Right lobe of liver (tissue), 6 donors: ENCODE data around the gene UNC80. TPM values are rescaled to one million over a fixed set of nuclear protein-coding genes. Genes with fewer than 3 reads are reported as not detected.

Experiments used
- ATAC-seq, 4 donors: fragments of 200-7000 bp; cut with Tn5 transposase; one replicate each; pipeline ENCODE4 v1.9.1; 2020; ENCODE audit warnings: mild to moderate bottlenecking in 4 of 4, moderate library complexity in 4 of 4
- DNase-seq, 3 donors: peaks; one replicate each; pipeline ENCODE4 v3.0.0-alpha.2; 2020
- H3K27ac ChIP-seq, 3 donors: fragments of 200-600 bp; one replicate each; pipeline ENCODE4 v1.8.0; 2022
- H3K27me3 ChIP-seq, 2 donors: fragments of 200-600 bp; one replicate each; pipeline ENCODE4 v1.8.0; 2022
- H3K36me3 ChIP-seq, 4 donors: fragments of 200-600 bp; sonication (generic) in 1 of 4; one replicate each; pipeline versions ENCODE4 v1.5.1 to v1.8.0; 2017 to 2022; ENCODE audit warnings: control low read depth in 1 of 4
- H3K4me1 ChIP-seq, 4 donors: fragments of 200-600 bp; sonication (generic) in 1 of 4; one replicate each; pipeline versions ENCODE4 v1.5.1 to v1.8.0; 2017 to 2022; ENCODE audit warnings: control low read depth in 1 of 4
- H3K4me3 ChIP-seq, 3 donors: fragments of 200-600 bp; one replicate each; pipeline ENCODE4 v1.8.0; 2022
- H3K9me3 ChIP-seq, 4 donors: fragments of 200-600 bp; sonication (generic) in 1 of 4; one replicate each; pipeline versions ENCODE4 v1.5.1 to v1.8.0; 2017 to 2022; ENCODE audit warnings: control low read depth in 1 of 4
- CTCF ChIP-seq, 4 donors: fragments of 200-600 bp in 3 of 4; fragments of 450-650 bp in 1 of 4; IDR thresholded peaks; one replicate each; pipeline versions ENCODE4 v1.5.1 to v1.8.0; 2016 to 2022; ENCODE audit warnings: antibody characterized with exemption in 4 of 4, mild to moderate bottlenecking in 2 of 4
- POLR2A ChIP-seq: fragments of 450-650 bp; IDR thresholded peaks from one replicate; pipeline ENCODE4 v1.6.1; 2017; ENCODE audit warnings: antibody characterized with exemption, mild to moderate bottlenecking
- WGBS: methylation state at CpG from one replicate; pipeline ENCODE4 v1.1.6; 2018; ENCODE audit warnings: low coverage, low lambda C conversion rate; ENCODE audit not compliant: insufficient coverage; ENCODE audit errors: missing lambda C conversion rate; 5-methylcytosine and 5-hydroxymethylcytosine counted together
- intact Hi-C, 2 donors: fragments of 100-400 bp; cut with DNase I; formaldehyde crosslinking; loops; one replicate each; pipeline versions ENCODE4 v1.11.2 to v1.14.1; 2022
- small RNA-seq, 2 experiments: library from RNA; depleted of rRNA; stranded (forward); fragments of <200 nt; gene quantifications; one replicate each; pipeline ENCODE3, GENCODE V24; 2016
- total RNA-seq, 6 experiments: library from RNA; depleted of rRNA in 2 of 6; stranded (reverse); fragments of >200 nt in 2 of 6; fragmentation: NEBNext Ultra II Directional in 3 of 6; extraction: Animal tissue kit (Norgen Biotek cat#: 25700) in 3 of 6; gene quantifications; one replicate each; pipeline versions ENCODE4 v1.1.0 to v1.2.4, GENCODE V29; 2016 to 2023
- donor health status: DM: no; HTN: yes; CAD: no.
- donor health status: DM: no; HTN: no; CAD: no.
- donor health status: DM: no; HTN: no; CAD: no.
- donor health status: DM: no; HTN: yes; CAD: no.
- donor health status: DM: no; HTN: yes; CAD: no.

Gene UNC80
- total RNA-seq, 6 experiments from 2014 or later, result 0.19 TPM; not detected in 5

- Histone ChIP-seq H3K9me3 (no peaks in the 10 kb centered on the region), H3K36me3 (no peaks in the 10 kb centered on the region), H3K27me3 (no peaks in the 10 kb centered on the region), H3K4me1 (peaks cover 0 to 8% (median 0%) of the 10 kb centered on the region in 4 donors), H3K27ac (no peak overlapping the region), H3K4me3 (no peak overlapping the region)
- TF ChIP-seq POLR2A (no peak), CTCF (IDR thresholded peaks at IDR 0.05) (no peak)
- no peak for ATAC-seq
- intact Hi-C loops, result no loop called here
- no peak for DNase-seq
- 85% methylated on average over 4 of the region's 4 CpGs for WGBS
Observed at GRCh38 chr2:210035679-210036078, 264.0 kb downstream of the UNC80 start.

- no peaks in the 10 kb centered on the region for H3K27me3 ChIP-seq
- no peak overlapping the region for H3K4me3 ChIP-seq
- DNase-seq (no peak), ATAC-seq (peak; percentile 36 to 60 (median 47))
- TF ChIP-seq POLR2A (no peak), CTCF (IDR thresholded peaks at IDR 0.05) (no peak)
- intact Hi-C loops, result no loop called here
- no peak overlapping the region for H3K27ac ChIP-seq
- 39% methylated on average over 3 of the region's 3 CpGs for WGBS
- H3K4me1 ChIP-seq, result peaks cover 0 to 8% (median 0%) of the 10 kb centered on the region in 4 donors
- H3K36me3 ChIP-seq, result no peaks in the 10 kb centered on the region
- no peaks in the 10 kb centered on the region for H3K9me3 ChIP-seq
Observed at GRCh38 chr2:210038078-210038477, 266.4 kb downstream of the UNC80 start.

GRCh38 chr2:210046851-210047500 is 275.3 kb downstream of the UNC80 start:
- H3K36me3 ChIP-seq, result peaks cover 0 to 2% (median 0%) of the 10 kb centered on the region in 4 donors
- no peak overlapping the region for H3K27ac ChIP-seq
- ATAC-seq, result no peak
- H3K27me3 ChIP-seq, result no peaks in the 10 kb centered on the region
- H3K4me3 ChIP-seq, result no peak overlapping the region
- no peaks in the 10 kb centered on the region for H3K9me3 ChIP-seq
- WGBS, result no CpG with 5 or more reads among the region's 2 CpGs
- H3K4me1 ChIP-seq, result no peaks in the 10 kb centered on the region
- no peak for TF ChIP-seq POLR2A
- no peak for TF ChIP-seq CTCF (IDR thresholded peaks at IDR 0.05)
- DNase-seq, result no peak
- intact Hi-C loops, result no loop called here

Small RNA genes within 50 kb of the gene (small RNA-seq; reads per million reads assigned to genes)
- gene RNA5SP118, result 0 reads per million in 2 experiments

Other genes starting within 250 kb of the UNC80 start
- gene RPE, start 230.8 kb downstream of the UNC80 start, total RNA-seq, result 10 to 100 TPM; 21.8 to 39.9 (median 25.3) TPM